GM12878 (cell line): ENCODE data around the gene CSK. TPM values are rescaled to one million over a fixed set of nuclear protein-coding genes. Genes with fewer than 3 reads are reported as not detected.

Experiments used
- ATAC-seq: fragments of 200-7000 bp; cut with Tn5 transposase; 3 replicates; pipeline ENCODE4 v1.9.1; 2020; ENCODE audit warnings: mild to moderate bottlenecking, moderate library complexity
- BruUV-seq: library from RNA; stranded (reverse); fragments of 400-500 nt; replicated peaks from 2 replicates; lab custom pipeline; 2021; lab: Mats Ljungman, UMichigan
- CTCF ChIA-PET: fragments of 300-600 bp; sonication (Branson Sonifier 250); formaldehyde crosslinking; extraction: SDS; loops from one replicate; lab custom pipeline; 2021; ENCODE audit warnings: inconsistent platforms; lab: Yijun Ruan, JAX
- POLR2A ChIA-PET: fragments of 350-600 bp; formaldehyde crosslinking; extraction: SDS; loops from one replicate; lab custom pipeline; 2021; ENCODE audit warnings: inconsistent platforms; lab: Charles Lee
- RAD21 ChIA-PET: fragments of 300-600 bp; sonication (Branson Sonifier 250); formaldehyde crosslinking; loops from one replicate; lab custom pipeline; 2023; ENCODE audit warnings: antibody characterized with exemption; ENCODE audit not compliant: unreplicated experiment; lab: Charles Lee
- SMC1A ChIA-PET: fragments of 300-600 bp; sonication (Branson Sonifier 250); formaldehyde crosslinking; loops from one replicate; lab custom pipeline; 2023; ENCODE audit not compliant: unreplicated experiment, uncharacterized antibody; lab: Charles Lee
- DNase-seq: peaks from one replicate; pipeline ENCODE4 v3.0.0-alpha.2; 2011; ENCODE audit warnings: low read depth, low spot score
- FAIRE-seq: peaks from 3 replicates; lab custom pipeline; 2011; peaks lifted over from hg19 to GRCh38; lab: Jason Lieb, UNC
- H2AFZ ChIP-seq: 2 replicates; pipeline ENCODE4 v1.6.0; 2011; ENCODE audit warnings: low read depth, low read length, control low read depth; ENCODE audit not compliant: control insufficient read depth
- H3K27ac ChIP-seq: 2 replicates; pipeline ENCODE4 v1.5.1; 2011; ENCODE audit warnings: control low read depth; ENCODE audit not compliant: control insufficient read depth, insufficient read depth
- H3K27me3 ChIP-seq, 2 experiments: replicated peaks in 1 of 2; 2 replicates each; pipeline versions ENCODE4 v1.6.0 to v1.6.1; 2011; ENCODE audit warnings: low read length in 1 of 2; ENCODE audit not compliant: control insufficient read depth in 2 of 2, insufficient read depth in 2 of 2
- H3K36me3 ChIP-seq, 2 experiments: 2 replicates each; pipeline ENCODE4 v1.5.1; 2011; ENCODE audit warnings: low read length in 1 of 2; ENCODE audit not compliant: control insufficient read depth in 2 of 2, insufficient read depth in 2 of 2
- H3K4me1 ChIP-seq: 2 replicates; pipeline ENCODE4 v1.6.1; 2011; ENCODE audit warnings: mild to moderate bottlenecking, low read length, moderate library complexity, mixed read lengths; ENCODE audit not compliant: control insufficient read depth, insufficient read depth
- H3K4me2 ChIP-seq: 2 replicates; pipeline ENCODE4 v1.6.0; 2011; ENCODE audit warnings: control low read depth; ENCODE audit not compliant: control insufficient read depth, insufficient read depth
- H3K4me3 ChIP-seq: fragments of 200-600 bp; sonication (generic); 2 replicates; pipeline ENCODE4 v1.5.1; 2016
- H3K79me2 ChIP-seq: 2 replicates; pipeline ENCODE4 v1.6.0; 2011; ENCODE audit warnings: low read length; ENCODE audit not compliant: control insufficient read depth, insufficient read depth
- H3K9ac ChIP-seq: 2 replicates; pipeline ENCODE4 v1.8.0; 2011; ENCODE audit warnings: low read length, control low read depth, mixed read lengths; ENCODE audit not compliant: control insufficient read depth, insufficient read depth
- H3K9me3 ChIP-seq: replicated peaks from 3 replicates; pipeline ENCODE4 v1.5.1; 2011; ENCODE audit warnings: mild to moderate bottlenecking, low read length; ENCODE audit not compliant: control insufficient read depth, insufficient read depth
- H4K20me1 ChIP-seq: 2 replicates; pipeline ENCODE4 v1.6.0; 2011; ENCODE audit not compliant: control insufficient read depth, insufficient read depth
- CHD2 ChIP-seq: IDR thresholded peaks from 2 replicates; pipeline ENCODE4 v1.6.1; 2011; ENCODE audit warnings: low read depth, low read length, improper control_type of control experiment, borderline replicate concordance
- EP300 ChIP-seq, 2 experiments: fragments of 150-350 bp in 1 of 2; IDR thresholded peaks; 2 replicates each; pipeline ENCODE4 v1.6.1; 2011 to 2012; ENCODE audit warnings: low read depth in 2 of 2, low read length in 2 of 2, borderline replicate concordance in 1 of 2, improper control_type of control experiment in 1 of 2, inconsistent platforms in 1 of 2; ENCODE audit not compliant: control insufficient read depth in 1 of 2
- KDM1A ChIP-seq: fragments of 200-600 bp; sonication (generic); IDR thresholded peaks from 2 replicates; pipeline ENCODE4 v1.6.1; 2016; ENCODE audit warnings: borderline replicate concordance
- MYB ChIP-seq: fragments of 150-350 bp; IDR thresholded peaks from 2 replicates; pipeline ENCODE4 v1.6.1; 2014; ENCODE audit warnings: mild to moderate bottlenecking, low read depth, low read length, borderline replicate concordance
- POLR2AphosphoS2 ChIP-seq: IDR thresholded peaks from 2 replicates; pipeline ENCODE4 v1.6.1; 2011; ENCODE audit warnings: low read depth, mild to moderate bottlenecking, low read length, improper control_type of control experiment, moderate library complexity
- PRDM15 ChIP-seq: fragments of 450-650 bp; formaldehyde crosslinking; IDR thresholded peaks from 2 replicates; pipeline ENCODE4 v1.4.0; 2020; ENCODE audit warnings: mild to moderate bottlenecking, moderate library complexity
- SREBF2 ChIP-seq: IDR thresholded peaks from 2 replicates; pipeline ENCODE4 v1.6.1; 2012; ENCODE audit warnings: mild to moderate bottlenecking, low read length
- TCF7 ChIP-seq: IDR thresholded peaks from 2 replicates; pipeline ENCODE4 v1.6.1; 2014; ENCODE audit warnings: antibody characterized with exemption, borderline replicate concordance
- YY1 ChIP-seq: IDR thresholded peaks from 2 replicates; pipeline ENCODE4 v1.6.1; 2011; ENCODE audit warnings: low read depth, mild to moderate bottlenecking, low read length
- ZNF207 ChIP-seq: fragments of 450-650 bp; IDR thresholded peaks from 2 replicates; pipeline ENCODE4 v1.6.1; 2014; ENCODE audit warnings: antibody characterized with exemption, mild to moderate bottlenecking, borderline replicate concordance
- ZZZ3 ChIP-seq: IDR thresholded peaks from 2 replicates; pipeline ENCODE4 v1.6.1; 2011; ENCODE audit warnings: low read depth; ENCODE audit not compliant: control insufficient read depth, insufficient read length
- WGBS: methylation state at CpG from one replicate; pipeline ENCODE4 v1.1.6; 2016; ENCODE audit warnings: low lambda C conversion rate; ENCODE audit not compliant: insufficient replicate concordance, insufficient coverage; ENCODE audit errors: missing lambda C conversion rate; 5-methylcytosine and 5-hydroxymethylcytosine counted together
- in situ Hi-C: fragments of 300-500 bp; cut with MboI; formaldehyde crosslinking; loops from 9 replicates; pipeline ENCODE4 v1.14.3; 2018; ENCODE audit warnings: mixed read lengths
- intact Hi-C: fragments of 100-400 bp; cut with micrococcal nuclease; formaldehyde crosslinking; loops from one replicate; pipeline ENCODE4 v1.14.2; 2022; ENCODE audit not compliant: unreplicated experiment
- polyA plus RNA-seq, 11 experiments: library from polyadenylated mRNA; depleted of rRNA in 4 of 11; unstranded in 6 of 11; stranded (reverse) in 5 of 11; fragments of >200 nt; fragmentation: Nextera tagmentation in 4 of 11; fragmentation: Illumina TruSeq in 1 of 11; extraction: Ambion mirVana in 4 of 11; extraction: Trizol in 1 of 11; gene quantifications; 1 replicate in 1 of 11; 2 replicates in 10 of 11; pipeline versions ENCODE4 v1.2.1 to v1.2.3, GENCODE V29; 2011 to 2016; ENCODE audit warnings: inconsistent platforms in 2 of 11, missing spikeins in 2 of 11, low read depth in 1 of 11
- total RNA-seq, 4 experiments: library from RNA; depleted of rRNA in 3 of 4; stranded (reverse); fragments of >200 nt in 3 of 4; fragmentation: Illumina TruSeq in 1 of 4; extraction: Trizol in 1 of 4; gene quantifications; 2 replicates each; pipeline versions ENCODE4 v1.2.1 to v1.2.3, GENCODE V29; 2013 to 2021

Gene CSK
- total and polyA plus RNA-seq, 10 of the 15 experiments (the other 5 are each of a cell fraction or from before 2014, with no cell fraction given): 3.4 to 327 (median 75.8) TPM

GRCh38 chr15:74822233-74822632, 40.4 kb downstream of the CSK start:
- Histone ChIP-seq H2AFZ (no peak overlapping the region), H3K36me3 (no peaks in the 10 kb centered on the region), H3K27me3 (peaks cover 0 to 10% of the 10 kb centered on the region in 2 experiments; a peak in 3 of 4 replicates), H3K9ac (no peak overlapping the region), H3K4me2 (no peak overlapping the region), H3K4me1 (peaks cover 16% of the 10 kb centered on the region), H3K79me2 (no peaks in the 10 kb centered on the region), H3K4me3 (no peak overlapping the region), H4K20me1 (no peaks in the 10 kb centered on the region), H3K9me3 (no peaks in the 10 kb centered on the region), H3K27ac (no peak overlapping the region)
- ChIA-PET RAD21 (no interaction called here), POLR2A (no interaction called here), SMC1A (no interaction called here), CTCF (interaction anchor here (1.2 to 2.3 kb wide), 6 partner anchors 13 to 187 kb away, joined by 3 to 12 read pairs (median 3); no protein-coding TSS in a partner anchor)
- no TSS peak for BruUV-seq
- intact Hi-C loops (no loop called here), in situ Hi-C loops (no loop called here)
- TF ChIP-seq TCF7 (no peak), PRDM15 (no peak), YY1 (no peak), SREBF2 (no peak), ZNF207 (no peak), POLR2AphosphoS2 (no peak), CHD2 (no peak), MYB (no peak), ZZZ3 (no peak), EP300 (IDR thresholded peaks at IDR 0.05; ENCODE audit: borderline replicate concordance in 1 of 2, control insufficient read depth in 1 of 2, low read depth in 2 of 2, low read length in 2 of 2) (no peak), KDM1A (no peak)
- 64% methylated on average over 4 of the region's 4 CpGs for WGBS
- ATAC-seq: no peak
- FAIRE-seq: no peak
- no peak for DNase-seq
